Measurements from ENCODE around the gene ZCRB1. TPM values are rescaled to one million over a fixed set of nuclear protein-coding genes. Genes with fewer than 3 reads are reported as not detected.
A peak's percentile ranks its signal among the peaks of the same experiment; 100 is the strongest.
"Not testable (repeated sequence)": the region's sequence is repeated elsewhere in the genome, so short reads cannot be mapped to it uniquely, and the experiment has no call there.

Gene ZCRB1, protein sequence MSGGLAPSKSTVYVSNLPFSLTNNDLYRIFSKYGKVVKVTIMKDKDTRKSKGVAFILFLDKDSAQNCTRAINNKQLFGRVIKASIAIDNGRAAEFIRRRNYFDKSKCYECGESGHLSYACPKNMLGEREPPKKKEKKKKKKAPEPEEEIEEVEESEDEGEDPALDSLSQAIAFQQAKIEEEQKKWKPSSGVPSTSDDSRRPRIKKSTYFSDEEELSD
- total RNA-seq (2014; rRNA removed; shearing (Covaris generic)) = 52.9 and 64.9 TPM in 2 replicates

DNA sequence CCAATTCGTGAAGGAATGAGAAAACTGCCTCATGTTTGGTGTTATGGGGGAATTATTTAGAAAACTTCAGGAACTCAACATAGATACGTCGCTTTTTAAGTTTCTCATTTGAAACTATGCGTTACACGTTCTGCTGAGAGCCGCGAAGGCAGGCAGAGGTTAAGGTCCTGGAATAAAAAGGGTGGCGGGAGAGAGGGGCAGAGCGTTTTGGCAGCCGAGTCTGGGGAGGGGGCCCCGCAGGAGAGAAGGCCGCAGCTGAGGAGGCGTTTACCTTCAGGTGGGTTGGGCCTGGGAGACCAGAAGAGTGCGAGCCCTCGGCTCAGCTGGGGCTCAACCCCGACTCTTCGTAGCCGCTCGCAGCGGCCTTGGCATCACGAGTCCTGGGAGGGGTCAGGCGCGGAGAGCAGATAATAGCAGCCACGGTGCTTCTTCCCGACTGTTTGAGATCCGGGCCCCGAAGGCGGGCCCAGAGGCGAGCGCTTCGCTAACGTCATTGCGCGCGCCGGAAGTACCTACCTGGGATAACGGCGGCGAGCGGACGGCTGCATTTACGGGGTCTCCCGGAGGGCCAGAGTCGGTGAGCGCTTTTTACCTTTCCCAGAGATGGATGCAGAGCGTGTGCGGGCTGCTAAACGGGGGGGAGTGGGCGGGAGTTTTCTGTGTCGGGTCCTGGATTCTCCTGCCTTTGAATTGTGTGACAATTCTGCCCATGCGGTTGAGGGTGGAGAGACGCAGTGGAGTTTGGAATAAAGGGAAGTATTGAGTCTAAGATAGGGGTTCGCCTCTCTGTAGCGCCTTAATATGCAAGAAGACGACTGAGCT lies at the start of gene ZCRB1, which contains the start of gene PPHLN1:
Gene ZCRB1, minus strand, starts transcription at position 442 of the 822 bp plus-strand sequence. CDS start 1,992 bp downstream, outside the sequence.
Gene PPHLN1, plus strand, starts transcription at position 515 of the 822 bp plus-strand sequence. CDS start 9,736 bp downstream, outside the sequence.
- DNase-seq (ENCODE audit: low read depth) = peak; percentile 85

DNA sequence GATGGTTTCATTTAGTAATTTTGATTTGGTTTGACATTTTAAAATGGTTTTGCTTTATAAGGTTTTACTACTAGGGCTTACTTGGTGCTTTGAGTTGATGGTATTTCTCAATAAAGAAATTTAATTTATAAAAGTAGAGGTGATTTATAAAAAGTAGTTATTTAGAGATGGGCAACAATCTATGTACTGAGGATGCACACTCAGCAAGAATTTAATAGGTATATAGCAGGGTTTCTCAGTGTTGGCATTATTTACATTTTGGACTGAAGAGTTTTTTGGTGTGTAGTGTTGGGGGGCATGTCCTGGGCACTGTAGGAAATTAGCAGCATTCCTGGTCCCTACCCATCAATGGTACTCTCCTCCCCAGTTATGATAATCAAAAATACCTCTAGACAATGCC lies 47.8 kb upstream of the ZCRB1 start:
- DNase-seq (ENCODE audit: low read depth) = no peak

DNA sequence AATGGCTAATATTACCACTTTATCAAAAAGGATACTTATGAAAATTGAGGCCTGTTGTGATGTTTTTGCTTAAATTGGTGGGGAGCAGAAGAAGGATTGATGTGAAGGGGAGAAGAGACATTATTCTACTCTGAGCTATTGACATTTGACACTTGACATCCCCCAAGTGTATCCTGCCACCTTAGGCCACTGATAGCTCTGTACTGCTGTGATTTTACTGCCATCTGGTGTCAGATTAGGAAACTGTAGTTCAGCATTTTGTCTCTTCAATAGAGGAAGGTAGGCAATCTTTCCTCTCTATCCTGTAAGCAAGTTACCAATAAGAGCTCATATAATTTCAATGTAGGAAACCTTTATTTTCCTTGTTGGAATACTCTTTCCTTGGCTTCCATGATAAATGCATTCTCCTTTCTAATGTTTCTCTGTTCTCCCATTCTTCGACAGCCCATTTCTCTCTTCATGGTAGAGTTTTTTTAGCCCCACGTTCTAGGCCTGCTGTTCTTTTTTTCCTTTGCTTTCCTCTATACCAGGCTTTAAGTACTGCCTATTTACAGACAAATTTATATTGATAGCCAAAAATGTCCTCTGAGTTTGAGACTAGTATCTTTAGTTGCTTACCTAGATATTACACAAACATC lies 46.4 kb upstream of the ZCRB1 start:
- peak; percentile 38 for DNase-seq (ENCODE audit: low read depth)

DNA sequence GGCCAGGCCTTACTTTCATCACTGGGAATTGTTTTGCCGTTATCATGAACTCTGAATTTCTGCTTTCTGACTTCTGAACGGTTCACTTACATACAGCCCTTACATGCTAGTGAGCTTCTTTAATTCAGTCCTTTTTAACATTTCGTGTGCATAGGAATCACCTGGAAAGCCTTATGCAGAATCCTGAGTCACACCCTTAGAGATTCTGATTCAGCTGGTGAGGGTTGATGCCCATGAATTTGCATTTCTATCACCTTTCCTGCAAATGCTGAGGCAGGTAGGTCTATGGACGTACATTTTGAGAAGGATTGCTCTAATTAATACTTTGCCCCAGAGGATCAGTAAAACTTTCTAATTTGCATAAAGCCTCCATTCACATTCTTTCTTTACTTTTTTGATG lies 44.1 kb upstream of the ZCRB1 start:
- no peak for DNase-seq (ENCODE audit: low read depth)

DNA sequence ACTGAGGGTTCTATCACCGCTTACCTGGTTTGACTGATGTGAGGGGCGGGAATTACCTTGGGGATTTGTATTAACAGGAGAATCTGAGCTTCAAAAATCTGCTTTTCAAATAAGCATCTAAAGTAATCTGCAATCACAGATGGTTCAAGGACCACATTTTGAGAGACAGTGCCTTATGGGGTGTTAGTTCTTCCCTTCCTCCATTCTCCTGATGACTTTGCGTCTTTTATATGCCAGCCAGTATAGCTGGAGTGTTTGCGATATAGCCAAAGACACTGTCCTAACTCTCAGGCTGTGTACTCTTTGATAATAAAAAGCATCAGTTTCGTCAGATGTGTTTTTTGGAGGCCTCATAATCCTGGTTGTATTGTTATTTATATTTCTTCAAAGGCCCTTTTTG lies 39.6 kb upstream of the ZCRB1 start:
- DNase-seq (ENCODE audit: low read depth) = no peak

DNA sequence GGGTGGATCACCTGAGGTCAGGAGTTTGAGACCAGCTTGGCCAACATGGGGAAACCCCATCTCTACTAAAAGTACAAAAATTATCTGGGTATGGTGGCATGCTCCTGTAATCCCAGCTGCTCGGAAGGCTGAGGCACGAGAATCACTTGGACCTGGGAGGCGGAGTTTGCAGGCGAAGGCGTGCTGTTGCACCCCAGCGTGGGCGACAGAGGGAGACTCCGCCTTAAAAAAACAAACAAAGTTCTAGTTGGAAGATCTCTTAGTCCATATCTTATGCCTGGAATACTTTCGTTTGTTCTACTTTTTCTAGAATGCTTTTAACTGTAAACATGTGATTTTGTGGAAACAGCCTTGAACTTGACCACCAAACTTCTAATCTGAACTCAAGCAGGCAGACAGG lies 38.8 kb upstream of the ZCRB1 start:
- DNase-seq (ENCODE audit: low read depth) = no peak

DNA sequence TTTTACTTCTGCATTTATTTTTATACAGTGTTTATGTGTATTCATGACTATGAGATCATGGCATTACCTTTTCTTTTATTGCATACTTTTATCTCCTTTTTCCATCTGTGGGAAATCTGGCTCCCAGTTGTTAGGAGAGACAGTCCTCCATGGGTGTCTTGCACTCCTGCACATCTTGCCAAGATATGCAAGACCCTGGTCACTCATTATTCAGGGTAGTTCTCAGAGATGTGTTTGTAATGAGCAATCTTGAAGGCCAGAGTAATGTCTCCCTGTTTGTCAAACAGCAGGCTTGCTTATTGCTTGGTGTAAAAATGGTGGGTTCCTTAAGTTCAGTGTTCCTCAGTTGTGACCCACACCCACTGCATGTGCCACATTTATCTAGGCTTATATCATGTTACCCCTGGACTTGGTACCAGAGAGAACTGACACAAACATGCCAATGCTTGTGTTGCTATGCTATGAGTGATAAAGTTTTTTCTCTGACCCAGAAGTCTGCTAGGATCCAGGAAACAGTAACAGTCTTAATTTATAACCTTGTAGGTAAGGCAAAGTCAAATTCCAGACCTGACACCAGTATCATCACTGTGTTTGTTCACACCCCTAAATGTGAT lies 36.9 kb upstream of the ZCRB1 start:
- no peak for DNase-seq (ENCODE audit: low read depth)

DNA sequence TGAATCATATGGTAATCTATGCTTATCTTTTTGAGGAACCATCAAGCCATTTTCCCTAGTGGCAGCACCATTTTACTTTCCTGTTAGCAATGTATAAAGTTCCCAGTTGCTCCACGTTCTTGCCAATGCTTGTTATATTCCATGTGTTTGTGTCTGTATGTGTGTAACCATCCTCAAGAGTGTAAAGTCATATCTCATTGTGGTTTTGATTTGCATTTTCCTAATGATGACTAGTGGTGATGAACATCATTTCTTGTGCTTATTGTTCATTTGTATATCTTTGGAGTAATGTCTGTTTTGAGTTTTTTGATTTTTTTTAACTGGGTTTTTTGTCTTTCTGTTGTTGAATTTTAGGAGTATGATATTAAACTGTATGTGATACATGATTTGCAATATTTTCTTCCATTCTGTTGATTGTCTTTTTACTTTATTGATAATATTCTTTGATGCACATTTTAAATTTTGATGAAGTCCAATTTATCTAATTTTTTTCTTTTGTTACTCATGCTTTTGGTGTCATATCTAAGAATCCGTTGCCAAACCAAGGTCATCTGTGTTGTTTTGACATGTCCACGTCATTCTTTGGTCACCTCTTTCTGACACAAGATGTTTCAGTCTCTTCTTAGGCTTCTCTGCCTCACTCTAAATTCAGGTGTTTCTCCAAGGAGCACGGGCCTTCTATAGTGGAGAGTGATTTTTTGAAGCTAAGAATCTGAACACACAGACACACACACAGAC lies 36.2 kb upstream of the ZCRB1 start:
- DNase-seq (ENCODE audit: low read depth) = no peak

DNA sequence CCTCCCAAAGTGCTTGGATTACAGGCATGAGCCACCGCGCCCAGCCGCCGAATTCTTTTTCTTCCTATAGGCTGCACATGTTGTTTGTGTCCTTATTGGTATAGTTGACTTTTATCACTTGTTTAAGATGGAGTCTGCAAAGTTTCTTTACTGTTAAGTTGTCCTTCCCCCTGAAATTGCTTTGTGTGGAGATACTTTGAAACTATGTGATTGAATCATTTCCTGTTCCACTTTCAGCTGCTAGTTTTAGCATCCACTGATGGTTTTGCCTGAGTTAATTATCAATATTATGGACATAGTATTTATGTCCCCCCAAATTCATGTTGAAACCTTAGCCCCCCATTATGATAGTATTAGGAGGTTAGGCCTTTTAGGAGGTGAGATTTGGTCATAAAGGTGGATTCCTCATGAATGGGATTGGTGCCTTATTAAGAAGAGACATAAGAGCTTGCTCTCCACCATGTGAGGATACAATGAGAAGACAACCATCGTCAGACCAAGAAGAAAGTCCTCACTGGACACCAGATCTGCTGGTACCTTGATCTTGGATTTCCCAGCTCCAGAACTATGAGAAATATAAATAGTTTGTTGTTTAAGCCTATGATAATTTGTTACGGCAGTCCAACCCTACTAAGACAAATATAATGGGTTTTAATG lies 35.0 kb upstream of the ZCRB1 start:
- DNase-seq (ENCODE audit: low read depth) = no peak

DNA sequence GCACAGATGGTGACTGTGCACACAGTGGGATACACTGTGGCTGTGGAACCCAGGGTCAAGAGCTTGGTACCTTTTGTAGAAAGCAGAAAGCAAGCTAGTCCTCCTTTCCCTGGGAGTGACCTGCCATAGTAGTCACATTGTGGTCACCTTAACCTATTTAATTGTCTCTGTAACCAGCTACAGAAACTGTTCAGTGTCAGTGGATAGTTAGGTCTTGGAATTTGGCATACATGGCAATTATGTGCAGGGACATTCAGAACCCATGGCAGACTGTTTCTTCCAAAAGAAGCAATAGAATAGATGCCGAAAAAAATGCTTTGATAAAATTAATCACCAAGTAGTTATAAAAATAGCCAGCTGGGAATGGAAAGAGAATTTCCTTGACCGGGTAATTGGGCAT lies 30.4 kb upstream of the ZCRB1 start:
- DNase-seq (ENCODE audit: low read depth) = no peak

DNA sequence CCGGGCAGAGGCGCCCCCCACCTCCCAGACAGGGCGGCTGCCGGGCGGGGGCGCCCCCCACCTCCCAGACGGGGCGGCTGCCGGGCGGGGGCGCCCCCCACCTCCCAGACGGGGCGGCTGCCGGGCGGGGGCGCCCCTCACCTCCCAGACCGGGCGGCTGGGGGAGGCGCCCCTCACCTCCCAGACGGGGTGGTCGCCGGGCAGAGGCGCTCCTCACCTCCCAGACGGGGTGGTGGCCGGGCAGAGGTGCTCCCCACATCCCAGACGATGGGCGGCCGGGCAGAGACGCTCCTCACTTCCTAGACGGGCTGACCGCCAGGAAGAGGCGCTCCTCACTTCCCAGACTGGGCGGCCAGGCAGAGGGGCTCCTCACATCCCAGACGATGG lies 24.1 kb upstream of the ZCRB1 start:
- DNase-seq (ENCODE audit: low read depth) = not testable (repeated sequence)

DNA sequence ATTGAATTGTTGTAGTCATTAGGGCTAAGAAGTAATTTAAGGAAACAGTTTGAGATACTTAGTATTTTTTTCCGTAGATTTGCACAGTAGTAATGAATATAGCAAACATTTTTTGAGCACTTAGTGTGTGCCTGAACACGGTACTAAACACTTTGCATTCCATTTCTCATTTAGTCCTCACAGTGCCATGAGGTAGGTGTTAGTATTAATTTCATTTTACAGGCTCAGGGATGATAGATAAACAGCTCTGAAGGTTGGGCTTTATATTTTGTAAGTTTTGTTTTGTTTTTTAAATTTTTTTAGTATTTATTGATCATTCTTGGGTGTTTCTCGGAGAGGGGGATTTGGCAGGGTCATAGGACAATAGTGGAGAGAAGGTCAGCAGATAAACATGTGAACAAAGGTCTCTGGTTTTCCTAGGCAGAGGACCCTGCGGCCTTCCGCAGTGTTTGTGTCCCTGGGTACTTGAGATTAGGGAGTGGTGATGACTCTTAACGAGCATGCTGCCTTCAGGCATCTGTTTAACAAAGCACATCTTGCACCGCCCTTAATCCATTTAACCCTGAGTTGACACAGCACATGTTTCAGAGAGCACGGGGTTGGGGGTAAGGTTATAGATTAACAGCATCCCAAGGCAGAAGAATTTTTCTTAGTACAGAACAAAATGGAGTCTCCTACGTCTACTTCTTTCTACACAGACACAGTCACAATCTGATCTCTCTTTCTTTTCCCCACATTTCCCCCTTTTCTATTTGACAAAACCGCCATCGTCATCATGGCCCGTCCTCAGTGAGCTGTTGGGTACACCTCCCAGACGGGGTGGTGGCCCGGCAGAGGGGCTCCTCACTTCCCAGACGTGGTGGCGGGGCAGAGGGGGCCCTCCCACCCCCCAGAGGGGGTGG lies 23.5 kb upstream of the ZCRB1 start:
- not testable (repeated sequence) for DNase-seq (ENCODE audit: low read depth)

DNA sequence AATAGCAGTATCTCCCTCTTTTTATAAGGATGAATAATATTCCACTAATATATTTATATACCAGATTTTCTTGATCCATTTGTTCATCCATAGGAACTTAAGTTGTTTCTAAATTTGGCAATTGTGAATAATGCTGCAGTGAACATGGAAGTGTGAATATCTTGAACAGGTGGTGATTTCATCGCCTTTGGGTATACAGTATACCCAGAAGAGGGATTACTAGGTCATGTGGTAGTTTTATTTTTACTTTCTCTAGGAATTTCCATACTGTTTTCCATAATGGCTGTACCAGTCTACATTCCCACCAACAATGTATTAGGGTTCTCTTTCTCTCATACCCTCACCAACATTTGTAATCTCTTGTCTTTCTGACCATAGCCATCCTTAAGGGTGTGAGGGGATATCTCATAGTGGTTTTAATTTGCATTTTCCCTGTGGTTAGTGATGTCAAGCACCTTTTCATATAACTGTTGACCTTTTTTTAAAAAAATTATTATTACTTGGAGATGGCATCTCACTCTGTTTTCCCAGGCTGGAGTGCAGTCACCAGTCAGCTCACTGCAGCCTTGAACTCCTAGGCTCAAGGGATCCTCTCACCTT lies 20.6 kb upstream of the ZCRB1 start:
- DNase-seq (ENCODE audit: low read depth) = no peak

DNA sequence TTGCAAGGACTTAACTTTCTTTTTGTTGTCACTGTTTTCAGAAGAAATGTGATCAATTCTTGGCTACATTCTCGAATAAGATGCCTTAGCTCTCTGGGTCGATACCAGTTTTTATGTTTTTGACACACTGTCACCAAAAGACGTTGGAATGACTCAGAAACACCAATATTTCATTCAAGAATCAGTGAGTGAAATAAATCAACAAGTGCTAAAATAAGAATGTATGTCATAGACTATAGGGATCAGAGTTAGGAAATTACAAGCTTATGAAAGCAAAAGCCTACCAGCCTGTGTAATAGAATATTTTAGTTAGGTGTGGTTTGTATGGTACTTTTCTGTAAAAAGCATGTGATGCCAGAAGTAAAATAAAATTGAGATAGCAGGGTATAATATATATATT lies 17.8 kb upstream of the ZCRB1 start:
- no peak for DNase-seq (ENCODE audit: low read depth)

DNA sequence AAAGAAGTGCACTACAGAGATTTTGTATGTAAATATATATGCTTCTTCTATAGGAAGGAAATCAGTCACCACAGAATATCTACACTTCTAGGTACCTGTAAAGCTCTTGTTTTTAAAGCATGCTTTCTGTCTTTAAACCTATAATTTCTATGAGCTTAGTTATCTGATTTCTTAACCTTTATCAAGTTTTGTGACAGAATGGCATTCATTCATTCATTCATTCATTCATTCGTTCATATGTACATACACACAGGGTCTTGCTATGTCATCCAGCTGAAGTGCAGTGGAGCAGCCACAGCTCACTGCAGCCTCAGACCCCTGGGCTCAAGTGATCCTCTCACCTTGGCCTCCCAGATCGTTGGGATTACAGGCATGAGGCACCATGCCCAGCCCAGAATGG lies 16.1 kb upstream of the ZCRB1 start:
- no peak for DNase-seq (ENCODE audit: low read depth)

DNA sequence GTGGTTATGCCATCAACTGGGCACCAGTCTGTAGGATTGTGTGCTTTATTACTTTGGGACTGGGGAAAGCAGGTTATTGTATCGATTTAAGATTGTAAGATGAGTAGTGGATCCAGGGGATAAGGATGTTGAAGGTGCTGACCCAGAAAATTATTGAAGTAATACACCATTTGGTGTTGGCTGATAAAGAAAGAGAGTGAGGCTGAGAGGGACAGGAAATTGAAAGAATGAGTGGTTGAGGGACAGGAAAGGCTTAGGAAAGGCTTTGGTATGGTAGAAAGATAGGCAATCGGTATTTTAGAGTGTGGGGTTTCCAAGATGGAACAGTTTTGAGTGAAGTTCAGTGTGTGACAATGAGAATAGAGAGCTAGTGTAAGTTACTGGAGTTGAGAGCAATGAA lies 12.4 kb upstream of the ZCRB1 start:
- no peak for DNase-seq (ENCODE audit: low read depth)

DNA sequence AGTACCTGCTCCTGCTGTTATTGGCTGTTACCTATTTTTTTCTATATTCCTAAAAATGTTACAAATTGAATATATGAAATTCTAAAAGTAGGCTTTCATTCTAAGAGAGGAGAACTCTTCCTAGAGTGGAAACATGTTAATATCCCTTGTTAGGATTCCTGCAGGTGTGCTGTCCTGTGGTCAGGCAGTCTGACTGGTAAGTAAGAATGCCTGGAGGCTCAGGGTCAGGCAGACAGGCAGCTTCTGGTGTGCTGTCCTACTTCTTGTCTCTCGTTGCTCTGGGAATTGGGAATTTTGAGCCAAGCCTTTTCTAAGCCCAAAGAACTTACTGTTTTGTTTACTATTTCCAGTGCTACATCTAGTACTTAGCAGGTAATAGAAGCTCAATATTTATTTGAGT lies 10.4 kb upstream of the ZCRB1 start:
- no peak for DNase-seq (ENCODE audit: low read depth)

DNA sequence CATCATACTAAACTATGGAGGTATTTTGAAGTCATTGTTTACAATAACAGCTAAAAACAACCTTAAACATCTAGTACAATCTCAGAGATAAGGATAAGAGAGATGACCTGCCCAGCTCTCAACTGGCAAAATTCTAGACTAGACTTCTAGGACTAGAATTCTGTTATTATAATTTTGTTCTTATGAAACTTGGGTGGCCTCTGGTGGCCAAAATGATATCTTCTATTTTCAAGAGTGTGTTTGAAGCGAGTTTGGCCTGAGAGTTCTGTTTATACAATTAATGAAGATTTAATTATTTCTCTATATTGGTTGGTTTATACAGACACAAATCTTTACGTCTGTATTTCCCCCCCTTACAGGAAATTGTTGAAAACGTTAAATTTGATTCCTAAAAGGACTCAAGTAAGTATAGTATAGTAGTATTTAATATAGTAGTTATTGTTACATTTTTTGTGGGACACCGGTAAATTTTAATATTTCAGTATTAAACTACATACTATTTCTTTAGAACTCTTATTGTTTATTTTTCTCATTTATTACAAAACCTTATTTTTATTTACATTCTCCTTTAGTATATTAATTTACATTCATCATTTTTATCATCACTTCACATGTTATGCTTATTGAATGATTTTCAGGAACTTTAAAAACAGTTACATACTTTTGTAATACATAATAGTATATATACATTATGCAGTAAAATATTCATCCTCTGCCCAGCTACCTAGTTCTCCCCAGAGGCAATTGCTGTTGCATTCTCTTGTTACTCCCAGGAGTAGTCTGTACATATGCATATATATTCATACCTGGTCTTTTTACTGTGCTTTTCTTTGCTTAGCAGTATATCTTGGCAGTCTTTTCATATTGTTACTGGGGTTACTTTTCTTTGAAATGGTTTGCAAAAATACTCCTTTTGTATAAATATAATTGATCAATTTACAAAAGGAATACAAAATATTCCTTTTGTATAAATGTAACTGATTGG lies 6.7 kb upstream of the ZCRB1 start:
- peak; percentile 9 for DNase-seq (ENCODE audit: low read depth)
